ENCODE measurements around the gene RASGRP1. TPM values are rescaled to one million over a fixed set of nuclear protein-coding genes. Genes with fewer than 3 reads are reported as not detected.

RASGRP1 gene
- total and polyA plus RNA-seq, 2 donors (not counting 1 experiment from before 2014, with no cell fraction given), result 1.6 TPM; not detected in 1

DNA sequence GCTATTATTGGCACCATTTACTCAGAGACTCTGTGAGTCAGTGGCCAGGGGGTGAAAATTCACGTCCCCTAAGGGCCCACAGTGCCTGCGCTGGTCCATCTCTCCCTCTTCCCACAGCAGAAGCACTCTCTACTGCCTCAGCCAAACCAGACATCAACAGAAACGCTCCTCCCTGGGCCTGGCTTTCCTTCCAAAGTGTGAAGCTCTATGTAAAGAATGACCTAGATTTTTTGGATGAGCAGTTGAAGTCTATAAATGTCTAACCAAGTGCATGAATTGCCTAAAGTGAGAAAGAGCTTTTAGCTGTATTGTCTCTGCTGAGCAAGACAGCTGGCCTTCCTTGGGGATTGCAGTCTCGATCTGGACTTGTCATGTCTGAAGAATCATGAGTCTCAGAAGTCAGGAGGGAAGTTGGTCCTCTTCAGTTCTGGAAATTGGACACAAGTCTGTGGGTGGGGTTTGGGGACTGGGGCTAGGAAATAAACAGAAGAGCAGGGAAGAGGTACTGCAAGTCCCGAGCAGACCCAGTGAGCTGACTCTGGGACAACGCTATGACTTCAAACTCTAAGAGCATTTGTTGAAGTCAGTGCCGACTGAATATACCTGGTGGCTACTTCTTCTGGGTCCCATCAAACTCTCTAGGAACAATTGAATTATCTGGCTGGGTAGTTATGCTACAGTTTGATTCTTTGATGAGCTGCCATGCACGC is 29.0 kb downstream of the RASGRP1 start:
- peak in 1 of 2 donors; percentile 52 for DNase-seq (ENCODE audit: low read depth in 2 of 2)
- no peak overlapping the region for H3K27ac ChIP-seq (ENCODE audit: insufficient read depth, low read length)
- no peak overlapping the region for H3K4me3 ChIP-seq (replicated peaks in 1 of 4; ENCODE audit: control extremely low read depth in 1 of 4, insufficient read depth in 1 of 4, low read depth in 3 of 4, low read length in 4 of 4)
- H3K4me2 ChIP-seq (ENCODE audit: extremely low read depth, insufficient read depth, low read length), result no peak overlapping the region
- peaks cover 2% of the 10 kb centered on the region for H3K4me1 ChIP-seq (ENCODE audit: control insufficient read depth, extremely low read depth, insufficient read depth, low read length)
- H3K9ac ChIP-seq (ENCODE audit: insufficient read depth, low read length), result no peak overlapping the region
- H4K20me1 ChIP-seq (ENCODE audit: control insufficient read depth, extremely low read depth, insufficient read depth, low read length), result no peaks in the 10 kb centered on the region
- no peak overlapping the region for H2AFZ ChIP-seq (ENCODE audit: low read length)
- no peaks in the 10 kb centered on the region for H3K79me2 ChIP-seq (ENCODE audit: control insufficient read depth, insufficient read depth, low read length)
- H3K27me3 ChIP-seq (ENCODE audit: control insufficient read depth, insufficient read depth, low read length), result no peaks in the 10 kb centered on the region
- no peaks in the 10 kb centered on the region for H3K9me3 ChIP-seq (ENCODE audit: control insufficient read depth, insufficient read depth, low read depth, low read length)
- no peaks in the 10 kb centered on the region for H3K36me3 ChIP-seq (ENCODE audit: control insufficient read depth, insufficient read depth, low read length)
- TF ChIP-seq, protein P1, sequence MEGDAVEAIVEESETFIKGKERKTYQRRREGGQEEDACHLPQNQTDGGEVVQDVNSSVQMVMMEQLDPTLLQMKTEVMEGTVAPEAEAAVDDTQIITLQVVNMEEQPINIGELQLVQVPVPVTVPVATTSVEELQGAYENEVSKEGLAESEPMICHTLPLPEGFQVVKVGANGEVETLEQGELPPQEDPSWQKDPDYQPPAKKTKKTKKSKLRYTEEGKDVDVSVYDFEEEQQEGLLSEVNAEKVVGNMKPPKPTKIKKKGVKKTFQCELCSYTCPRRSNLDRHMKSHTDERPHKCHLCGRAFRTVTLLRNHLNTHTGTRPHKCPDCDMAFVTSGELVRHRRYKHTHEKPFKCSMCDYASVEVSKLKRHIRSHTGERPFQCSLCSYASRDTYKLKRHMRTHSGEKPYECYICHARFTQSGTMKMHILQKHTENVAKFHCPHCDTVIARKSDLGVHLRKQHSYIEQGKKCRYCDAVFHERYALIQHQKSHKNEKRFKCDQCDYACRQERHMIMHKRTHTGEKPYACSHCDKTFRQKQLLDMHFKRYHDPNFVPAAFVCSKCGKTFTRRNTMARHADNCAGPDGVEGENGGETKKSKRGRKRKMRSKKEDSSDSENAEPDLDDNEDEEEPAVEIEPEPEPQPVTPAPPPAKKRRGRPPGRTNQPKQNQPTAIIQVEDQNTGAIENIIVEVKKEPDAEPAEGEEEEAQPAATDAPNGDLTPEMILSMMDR (conservative IDR thresholded peaks at IDR 0.05 in 1 of 2, IDR thresholded peaks at IDR 0.05 in 1 of 2; ENCODE audit: low read depth in 1 of 2, low read length in 2 of 2), result no peak
- TF ChIP-seq EZH2 (IDR thresholded peaks at IDR 0.05; ENCODE audit: low read length, missing control alignments), result no peak

DNA sequence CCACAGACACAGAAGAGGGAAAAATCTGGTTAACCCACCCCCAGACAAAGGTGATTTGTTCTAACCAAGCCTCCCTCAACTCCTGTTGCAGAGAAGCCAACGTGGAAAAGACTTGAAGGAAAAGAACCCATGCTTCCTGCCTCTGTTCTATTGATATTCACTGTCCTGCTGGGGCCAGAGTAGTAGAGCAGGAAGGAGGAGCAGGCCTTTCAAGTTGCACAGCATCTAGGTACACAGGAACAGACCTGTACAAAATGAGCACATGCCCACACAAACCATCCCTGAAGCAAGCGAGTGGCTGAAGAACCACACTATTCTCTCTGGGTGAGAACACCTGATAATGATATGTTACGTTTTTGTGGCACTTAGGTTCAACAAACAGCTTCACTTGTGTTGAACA is 29.9 kb downstream of the RASGRP1 start:
- no peak for TF ChIP-seq EZH2 (IDR thresholded peaks at IDR 0.05; ENCODE audit: low read length, missing control alignments)
- TF ChIP-seq, protein P1 (conservative IDR thresholded peaks at IDR 0.05 in 1 of 2, IDR thresholded peaks at IDR 0.05 in 1 of 2; ENCODE audit: low read depth in 1 of 2, low read length in 2 of 2), result no peak
- DNase-seq (ENCODE audit: low read depth in 2 of 2), result no peak

DNA sequence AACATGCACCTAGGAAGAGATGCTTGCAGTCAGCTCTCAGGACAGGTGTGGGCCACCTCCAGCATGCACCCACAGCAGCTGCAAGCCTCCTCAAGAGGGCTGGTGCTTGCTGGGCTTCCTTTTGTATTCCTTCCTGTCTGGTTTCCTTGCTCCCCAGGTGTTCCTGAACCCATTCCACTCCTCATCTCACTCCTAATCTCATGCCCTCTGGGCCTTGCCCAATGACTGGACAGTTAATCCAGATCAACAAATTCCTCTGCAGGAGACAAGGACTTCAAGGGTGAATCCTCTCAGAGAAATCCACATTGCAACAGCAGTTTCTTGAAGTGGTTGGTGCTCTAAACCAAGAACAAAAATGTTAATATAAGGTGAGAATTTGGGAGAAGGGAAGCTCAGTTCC is 30.7 kb downstream of the RASGRP1 start:
- Histone ChIP-seq H3K9me3 (ENCODE audit: control insufficient read depth, insufficient read depth, low read depth, low read length) (no peaks in the 10 kb centered on the region), H3K4me2 (ENCODE audit: extremely low read depth, insufficient read depth, low read length) (no peak overlapping the region), H3K4me1 (ENCODE audit: control insufficient read depth, extremely low read depth, insufficient read depth, low read length) (peaks cover 2% of the 10 kb centered on the region), H3K27ac (ENCODE audit: insufficient read depth, low read length) (no peak overlapping the region), H3K4me3 (replicated peaks in 1 of 4; ENCODE audit: control extremely low read depth in 1 of 4, insufficient read depth in 1 of 4, low read depth in 3 of 4, low read length in 4 of 4) (no peak overlapping the region), H2AFZ (ENCODE audit: low read length) (no peak overlapping the region), H4K20me1 (ENCODE audit: control insufficient read depth, extremely low read depth, insufficient read depth, low read length) (no peaks in the 10 kb centered on the region), H3K9ac (ENCODE audit: insufficient read depth, low read length) (no peak overlapping the region), H3K27me3 (ENCODE audit: control insufficient read depth, insufficient read depth, low read length) (no peaks in the 10 kb centered on the region), H3K79me2 (ENCODE audit: control insufficient read depth, insufficient read depth, low read length) (no peaks in the 10 kb centered on the region), H3K36me3 (ENCODE audit: control insufficient read depth, insufficient read depth, low read length) (no peaks in the 10 kb centered on the region)
- TF ChIP-seq, protein P1 (conservative IDR thresholded peaks at IDR 0.05 in 1 of 2, IDR thresholded peaks at IDR 0.05 in 1 of 2; ENCODE audit: low read depth in 1 of 2, low read length in 2 of 2), result no peak
- TF ChIP-seq EZH2 (IDR thresholded peaks at IDR 0.05; ENCODE audit: low read length, missing control alignments), result no peak
- DNase-seq (ENCODE audit: low read depth in 2 of 2), result no peak

More for the DNA sequence above, 29.9 kb downstream of the RASGRP1 start:
- H3K4me2 ChIP-seq (ENCODE audit: extremely low read depth, insufficient read depth, low read length), result no peak overlapping the region
- H3K36me3 ChIP-seq (ENCODE audit: control insufficient read depth, insufficient read depth, low read length), result no peaks in the 10 kb centered on the region
- no peaks in the 10 kb centered on the region for H3K79me2 ChIP-seq (ENCODE audit: control insufficient read depth, insufficient read depth, low read length)
- no peaks in the 10 kb centered on the region for H4K20me1 ChIP-seq (ENCODE audit: control insufficient read depth, extremely low read depth, insufficient read depth, low read length)
- H3K27me3 ChIP-seq (ENCODE audit: control insufficient read depth, insufficient read depth, low read length), result no peaks in the 10 kb centered on the region
- no peaks in the 10 kb centered on the region for H3K9me3 ChIP-seq (ENCODE audit: control insufficient read depth, insufficient read depth, low read depth, low read length)
- H3K4me1 ChIP-seq (ENCODE audit: control insufficient read depth, extremely low read depth, insufficient read depth, low read length), result peaks cover 2% of the 10 kb centered on the region
- no peak overlapping the region for H3K27ac ChIP-seq (ENCODE audit: insufficient read depth, low read length)
- no peak overlapping the region for H3K4me3 ChIP-seq (replicated peaks in 1 of 4; ENCODE audit: control extremely low read depth in 1 of 4, insufficient read depth in 1 of 4, low read depth in 3 of 4, low read length in 4 of 4)
- no peak overlapping the region for H3K9ac ChIP-seq (ENCODE audit: insufficient read depth, low read length)
- no peak overlapping the region for H2AFZ ChIP-seq (ENCODE audit: low read length)

Data from fibroblast of lung (primary cell).